SU-DHL-6 (cell line): Measurements from ENCODE around the gene RASIP1.

Source experiments
- H2AFZ ChIP-seq: fragments of 200-600 bp; sonication (generic); 2 replicates; pipeline ENCODE4 v1.6.1; 2014; ENCODE audit warnings: low read depth, mild to moderate bottlenecking, moderate library complexity, mixed read lengths, antibody characterized with exemption, low read length; ENCODE audit not compliant: severe bottlenecking
- H3F3A ChIP-seq: fragments of 200-600 bp; shearing (Covaris generic); 2 replicates; pipeline ENCODE4 v1.6.0; 2016; ENCODE audit warnings: antibody characterized with exemption, mild to moderate bottlenecking; ENCODE audit not compliant: insufficient read depth
- H3K27ac ChIP-seq: fragments of 200-600 bp; sonication (generic); 2 replicates; pipeline ENCODE4 v1.5.1; 2016; ENCODE audit warnings: low read depth, mild to moderate bottlenecking, low read length, moderate library complexity, mixed read lengths
- H3K27me3 ChIP-seq: fragments of 200-600 bp; sonication (generic), shearing (Covaris generic); 2 replicates; pipeline ENCODE4 v1.6.0; 2014; ENCODE audit warnings: mild to moderate bottlenecking, low read length
- H3K36me3 ChIP-seq: fragments of 200-600 bp; sonication (generic); 2 replicates; pipeline ENCODE4 v1.6.1; 2014; ENCODE audit warnings: mild to moderate bottlenecking, low read length, mixed read lengths
- H3K4me2 ChIP-seq: fragments of 300-600, 200-600 bp; shearing (Covaris generic), sonication (generic); 2 replicates; pipeline ENCODE4 v1.6.0; 2014; ENCODE audit warnings: low read length, low read depth, mild to moderate bottlenecking; ENCODE audit not compliant: poor library complexity, severe bottlenecking
- H3K4me3 ChIP-seq: fragments of 200-600 bp; sonication (generic); 2 replicates; pipeline ENCODE4 v1.5.1; 2014; ENCODE audit warnings: antibody characterized with exemption, low read length, mild to moderate bottlenecking, mixed read lengths; ENCODE audit not compliant: insufficient read depth, poor library complexity, severe bottlenecking
- H3K79me2 ChIP-seq: fragments of 200-600 bp; sonication (generic); 2 replicates; pipeline ENCODE4 v1.6.1; 2014; ENCODE audit warnings: mild to moderate bottlenecking, low read length, moderate library complexity; ENCODE audit not compliant: insufficient read depth
- H3K9ac ChIP-seq: fragments of 200-600 bp; sonication (generic); 2 replicates; pipeline ENCODE4 v1.7.0; 2014; ENCODE audit warnings: mild to moderate bottlenecking, low read length
- H3K9me2 ChIP-seq: fragments of 200-600 bp; sonication (generic); replicated peaks from 2 replicates; pipeline ENCODE4 v1.6.1; 2014; ENCODE audit warnings: low read length; ENCODE audit not compliant: insufficient read depth
- H3K9me3 ChIP-seq: fragments of 200-600 bp; sonication (generic); 2 replicates; pipeline ENCODE4 v1.6.1; 2014; ENCODE audit warnings: low read length, mixed read lengths; ENCODE audit not compliant: insufficient read depth
- H4K20me1 ChIP-seq: fragments of 200-600 bp; sonication (generic); 2 replicates; pipeline ENCODE4 v1.6.1; 2014; ENCODE audit warnings: low read depth, mild to moderate bottlenecking, antibody characterized with exemption, low read length, moderate library complexity, mixed read lengths
- EZH2phosphoT487 ChIP-seq: fragments of 200-600 bp; sonication (generic), shearing (Covaris generic); conservative IDR thresholded peaks from 2 replicates; pipeline ENCODE4 v1.6.1; 2018; ENCODE audit warnings: mild to moderate bottlenecking, antibody characterized with exemption, low read length, moderate library complexity, mixed read lengths
- TF ChIP-seq, protein P1 (sequence below): fragments of 200-600 bp; sonication (generic); IDR thresholded peaks from one replicate; pipeline ENCODE4 v1.5.1; 2017; ENCODE audit warnings: antibody characterized with exemption, mild to moderate bottlenecking, low read length, moderate library complexity; ENCODE audit not compliant: insufficient read depth, poor library complexity, severe bottlenecking

Gene RASIP1

DNA sequence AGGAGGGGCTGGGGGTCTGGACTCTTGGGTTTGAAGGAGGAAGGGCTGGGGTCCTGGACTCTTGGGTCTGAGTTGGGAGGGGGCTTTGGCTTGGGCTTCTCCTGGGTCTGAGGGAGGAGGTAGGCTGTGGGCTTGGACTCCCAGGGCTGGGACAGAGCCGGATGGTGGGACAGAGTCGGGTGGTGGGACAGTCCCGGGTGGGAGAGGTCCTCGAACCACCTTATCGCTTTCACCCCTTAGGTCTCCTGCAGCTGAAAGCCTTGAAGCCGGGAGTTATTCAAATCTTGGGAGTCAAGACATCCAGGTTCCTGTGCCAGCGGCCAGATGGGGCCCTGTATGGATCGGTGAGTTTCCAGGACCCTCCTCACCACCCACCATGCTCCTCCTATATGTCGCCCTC, 16.3 kb upstream of the RASIP1 start:
- Histone ChIP-seq H3K27ac (no peak overlapping the region), H4K20me1 (no peaks in the 10 kb centered on the region), H3K9me2 (no peaks in the 10 kb centered on the region), H3K79me2 (no peaks in the 10 kb centered on the region), H3F3A (no peaks in the 10 kb centered on the region), H3K9me3 (no peaks in the 10 kb centered on the region), H3K4me3 (no peak overlapping the region), H2AFZ (no peak overlapping the region), H3K27me3 (no peaks in the 10 kb centered on the region), H3K9ac (no peak overlapping the region), H3K4me2 (no peak overlapping the region), H3K36me3 (no peaks in the 10 kb centered on the region)
- no peak for TF ChIP-seq EZH2phosphoT487
- TF ChIP-seq, protein P1, sequence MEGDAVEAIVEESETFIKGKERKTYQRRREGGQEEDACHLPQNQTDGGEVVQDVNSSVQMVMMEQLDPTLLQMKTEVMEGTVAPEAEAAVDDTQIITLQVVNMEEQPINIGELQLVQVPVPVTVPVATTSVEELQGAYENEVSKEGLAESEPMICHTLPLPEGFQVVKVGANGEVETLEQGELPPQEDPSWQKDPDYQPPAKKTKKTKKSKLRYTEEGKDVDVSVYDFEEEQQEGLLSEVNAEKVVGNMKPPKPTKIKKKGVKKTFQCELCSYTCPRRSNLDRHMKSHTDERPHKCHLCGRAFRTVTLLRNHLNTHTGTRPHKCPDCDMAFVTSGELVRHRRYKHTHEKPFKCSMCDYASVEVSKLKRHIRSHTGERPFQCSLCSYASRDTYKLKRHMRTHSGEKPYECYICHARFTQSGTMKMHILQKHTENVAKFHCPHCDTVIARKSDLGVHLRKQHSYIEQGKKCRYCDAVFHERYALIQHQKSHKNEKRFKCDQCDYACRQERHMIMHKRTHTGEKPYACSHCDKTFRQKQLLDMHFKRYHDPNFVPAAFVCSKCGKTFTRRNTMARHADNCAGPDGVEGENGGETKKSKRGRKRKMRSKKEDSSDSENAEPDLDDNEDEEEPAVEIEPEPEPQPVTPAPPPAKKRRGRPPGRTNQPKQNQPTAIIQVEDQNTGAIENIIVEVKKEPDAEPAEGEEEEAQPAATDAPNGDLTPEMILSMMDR: no peak

DNA sequence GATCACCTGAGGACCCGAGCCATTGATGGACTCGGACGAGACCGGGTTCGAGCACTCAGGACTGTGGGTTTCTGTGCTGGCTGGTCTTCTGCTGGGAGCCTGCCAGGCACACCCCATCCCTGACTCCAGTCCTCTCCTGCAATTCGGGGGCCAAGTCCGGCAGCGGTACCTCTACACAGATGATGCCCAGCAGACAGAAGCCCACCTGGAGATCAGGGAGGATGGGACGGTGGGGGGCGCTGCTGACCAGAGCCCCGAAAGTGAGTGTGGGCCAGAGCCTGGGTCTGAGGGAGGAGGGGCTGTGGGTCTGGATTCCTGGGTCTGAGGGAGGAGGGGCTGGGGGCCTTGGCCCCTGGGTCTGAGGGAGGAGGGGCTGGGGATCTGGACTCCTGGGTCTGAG, 15.8 kb upstream of the RASIP1 start:
- no peak overlapping the region for H3K4me3 ChIP-seq
- H3K79me2 ChIP-seq: no peaks in the 10 kb centered on the region
- no peaks in the 10 kb centered on the region for H3K9me3 ChIP-seq
- H3K4me2 ChIP-seq: no peak overlapping the region
- H3K36me3 ChIP-seq: no peaks in the 10 kb centered on the region
- H3K27me3 ChIP-seq: no peaks in the 10 kb centered on the region
- H3K9me2 ChIP-seq: no peaks in the 10 kb centered on the region
- no peak overlapping the region for H2AFZ ChIP-seq
- no peaks in the 10 kb centered on the region for H4K20me1 ChIP-seq
- H3F3A ChIP-seq: no peaks in the 10 kb centered on the region
- H3K27ac ChIP-seq: no peak overlapping the region
- TF ChIP-seq, protein P1: no peak
- no peak for TF ChIP-seq EZH2phosphoT487
- H3K9ac ChIP-seq: no peak overlapping the region

DNA sequence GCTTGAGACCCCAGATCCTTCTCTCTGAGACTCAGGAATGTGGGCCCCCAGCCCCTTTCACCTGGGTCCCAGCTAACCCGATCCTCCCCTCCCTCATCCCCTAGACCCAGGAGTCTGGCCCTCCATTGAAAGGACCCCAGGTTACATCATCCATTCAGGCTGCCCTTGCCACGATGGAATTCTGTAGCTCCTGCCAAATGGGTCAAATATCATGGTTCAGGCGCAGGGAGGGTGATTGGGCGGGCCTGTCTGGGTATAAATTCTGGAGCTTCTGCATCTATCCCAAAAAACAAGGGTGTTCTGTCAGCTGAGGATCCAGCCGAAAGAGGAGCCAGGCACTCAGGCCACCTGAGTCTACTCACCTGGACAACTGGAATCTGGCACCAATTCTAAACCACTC, 15.4 kb upstream of the RASIP1 start:
- Histone ChIP-seq H3K9me2 (no peaks in the 10 kb centered on the region), H3K4me3 (no peak overlapping the region), H3K27me3 (no peaks in the 10 kb centered on the region), H3K9ac (no peak overlapping the region), H3K36me3 (no peaks in the 10 kb centered on the region), H3K79me2 (no peaks in the 10 kb centered on the region), H3K9me3 (no peaks in the 10 kb centered on the region), H3F3A (no peaks in the 10 kb centered on the region), H2AFZ (no peak overlapping the region), H3K4me2 (no peak overlapping the region), H3K27ac (no peak overlapping the region), H4K20me1 (no peaks in the 10 kb centered on the region)
- no peak for TF ChIP-seq EZH2phosphoT487
- TF ChIP-seq, protein P1: no peak

DNA sequence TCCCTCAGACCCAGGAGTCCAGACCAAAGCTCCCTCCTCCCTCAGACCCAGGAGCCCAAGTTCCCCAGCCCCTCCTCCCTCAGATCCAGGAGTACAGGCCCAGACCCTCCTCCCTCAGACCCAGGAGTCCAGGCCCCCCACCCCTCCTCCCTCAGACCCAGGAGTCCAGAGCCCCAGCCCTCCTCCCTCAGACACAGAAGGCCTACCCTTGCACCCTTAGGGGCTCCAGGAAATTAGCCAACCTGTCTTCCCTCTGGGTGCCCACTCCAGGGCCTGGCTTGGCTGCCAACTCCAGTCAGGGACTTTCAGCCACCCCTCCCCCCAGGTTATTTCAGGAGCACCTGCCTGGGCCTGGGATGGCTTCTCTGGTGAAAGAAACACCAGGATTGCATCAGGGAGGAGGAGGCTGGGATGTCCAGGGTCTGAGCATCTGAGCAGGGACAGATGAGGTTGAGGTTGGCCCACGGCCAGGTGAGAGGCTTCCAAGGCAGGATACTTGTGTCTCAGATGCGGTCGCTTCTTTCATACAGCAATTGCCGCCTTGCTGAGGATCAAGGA, 14.8 kb upstream of the RASIP1 start, which contains the start of gene FGF21:
Gene FGF21 (plus strand): TSS at position 441 of the 558 bp plus-strand sequence. CDS start 713 bp downstream, outside the sequence.
- no peaks in the 10 kb centered on the region for H3K9me3 ChIP-seq
- no peaks in the 10 kb centered on the region for H3K79me2 ChIP-seq
- H2AFZ ChIP-seq: no peak within 1 kb of the TSS
- no peaks in the 10 kb centered on the region for H3K36me3 ChIP-seq
- H4K20me1 ChIP-seq: no peaks in the 10 kb centered on the region
- no peak for TF ChIP-seq EZH2phosphoT487
- TF ChIP-seq, protein P1: no peak
- H3K4me2 ChIP-seq: no peak within 1 kb of the TSS
- H3K27me3 ChIP-seq: no peaks in the 10 kb centered on the region
- H3K9ac ChIP-seq: no peak within 1 kb of the TSS
- H3F3A ChIP-seq: no peaks in the 10 kb centered on the region
- H3K4me3 ChIP-seq: no peak within 1 kb of the TSS
- H3K9me2 ChIP-seq: no peaks in the 10 kb centered on the region
- no peak within 1 kb of the TSS for H3K27ac ChIP-seq
